H54 (cell line): ENCODE measurements around the gene NRXN2.

Experiments
- DNase-seq: peaks from one replicate; pipeline ENCODE4 v3.0.0; 2011; ENCODE audit warnings: low spot score, mixed read lengths; ENCODE audit not compliant: insufficient read length
- FAIRE-seq: peaks from 3 replicates; lab custom pipeline; 2011; peaks lifted over from hg19 to GRCh38; lab: Jason Lieb, UNC
- POLR2A ChIP-seq: IDR thresholded peaks from 2 replicates; pipeline ENCODE4 v1.6.1; 2011; ENCODE audit warnings: low read depth, mild to moderate bottlenecking, low read length

Gene NRXN2

GRCh38 chr11:64753380-64754123, 30.6 kb upstream of the NRXN2 start:
- DNase-seq (no peak), FAIRE-seq (no peak)
- no peak for TF ChIP-seq POLR2A

GRCh38 chr11:64753019-64753379, 30.0 kb upstream of the NRXN2 start:
- FAIRE-seq, result no peak
- no peak for TF ChIP-seq POLR2A

GRCh38 chr11:64752175-64752970, 29.4 kb upstream of the NRXN2 start:
- DNase-seq (no peak), FAIRE-seq (no peak)
- no peak for TF ChIP-seq POLR2A

More at GRCh38 chr11:64753019-64753379, 30.0 kb upstream of the NRXN2 start:
- no peak for DNase-seq

DNA sequence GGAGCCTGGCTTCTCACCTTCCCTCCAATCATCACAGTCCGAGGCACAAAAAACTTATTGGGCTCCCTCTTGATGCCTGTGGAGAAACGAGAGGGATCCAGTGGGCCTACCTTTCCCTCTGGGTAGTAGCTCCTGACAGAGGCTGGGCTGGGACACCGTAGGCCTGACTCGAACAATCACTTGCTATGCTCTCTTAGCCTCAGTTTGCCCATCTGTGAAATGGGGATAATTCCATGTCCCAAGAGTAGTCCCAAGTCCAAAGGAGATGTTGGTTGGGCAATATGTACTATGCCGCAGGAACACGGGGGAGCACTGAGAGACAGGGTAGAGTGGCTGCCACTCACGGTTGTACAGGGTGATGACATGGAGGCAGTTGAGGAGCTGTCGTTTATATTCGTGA, 28.6 kb upstream of the NRXN2 start:
- DNase-seq, result no peak
- no peak for TF ChIP-seq POLR2A
- FAIRE-seq, result no peak

DNA sequence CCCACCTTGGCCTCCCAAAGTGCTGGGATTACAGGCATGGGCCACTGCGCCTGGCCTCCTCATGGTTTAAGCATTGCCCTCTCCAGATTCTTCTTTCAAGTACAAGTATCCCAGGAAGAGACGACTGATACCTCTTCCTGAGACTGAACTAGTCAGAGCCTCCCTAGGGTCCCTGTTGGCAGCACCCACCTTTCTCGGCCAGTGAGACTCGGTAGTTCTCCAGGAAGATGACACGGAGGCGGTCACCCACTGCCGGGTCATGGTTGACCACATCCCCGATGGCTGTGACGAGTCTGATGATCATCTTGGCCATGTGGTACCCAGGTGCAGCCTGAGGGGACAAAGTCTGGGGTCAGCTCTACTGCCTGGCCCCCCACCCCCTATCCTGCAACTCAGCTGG, 28.1 kb upstream of the NRXN2 start:
- TF ChIP-seq POLR2A, result no peak
- FAIRE-seq (no peak), DNase-seq (no peak)

DNA sequence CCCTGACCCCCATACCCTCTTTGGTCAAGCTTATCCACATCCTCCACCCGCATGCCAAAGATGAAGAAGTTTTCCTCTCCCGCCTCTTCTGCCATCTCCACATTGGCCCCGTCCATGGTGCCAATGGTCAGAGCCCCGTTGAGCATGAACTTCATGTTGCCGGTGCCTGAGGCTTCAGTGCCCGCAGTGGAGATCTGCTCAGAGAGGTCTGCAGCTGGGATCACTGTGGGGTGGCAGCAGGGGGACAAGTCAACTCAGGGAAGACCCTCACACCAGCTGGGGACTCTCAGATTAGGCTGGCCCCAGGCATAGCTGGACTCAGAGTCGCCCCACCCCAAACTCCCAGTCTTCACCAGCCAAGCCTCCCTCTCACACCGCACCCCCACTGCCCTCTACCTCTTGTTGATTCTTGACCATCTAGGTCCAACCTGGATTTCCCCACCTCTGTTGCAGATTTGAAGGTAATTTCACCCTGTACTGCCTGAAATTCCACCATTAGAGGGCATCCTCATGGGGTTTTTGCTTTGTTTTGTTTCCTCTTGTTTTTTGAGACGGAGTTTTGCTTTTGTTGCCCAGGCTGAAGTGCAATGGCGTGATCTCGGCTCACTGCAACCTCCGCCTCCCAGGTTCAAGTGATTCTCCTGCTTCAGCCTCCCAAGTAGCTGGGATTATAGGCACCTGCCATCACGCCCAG, 27.5 kb upstream of the NRXN2 start:
- no peak for DNase-seq
- no peak for FAIRE-seq
- no peak for TF ChIP-seq POLR2A

- FAIRE-seq, result no peak
- no peak for DNase-seq
- no peak for TF ChIP-seq POLR2A
Observed at GRCh38 chr11:64747961-64748665, 25.1 kb upstream of the NRXN2 start.

DNA sequence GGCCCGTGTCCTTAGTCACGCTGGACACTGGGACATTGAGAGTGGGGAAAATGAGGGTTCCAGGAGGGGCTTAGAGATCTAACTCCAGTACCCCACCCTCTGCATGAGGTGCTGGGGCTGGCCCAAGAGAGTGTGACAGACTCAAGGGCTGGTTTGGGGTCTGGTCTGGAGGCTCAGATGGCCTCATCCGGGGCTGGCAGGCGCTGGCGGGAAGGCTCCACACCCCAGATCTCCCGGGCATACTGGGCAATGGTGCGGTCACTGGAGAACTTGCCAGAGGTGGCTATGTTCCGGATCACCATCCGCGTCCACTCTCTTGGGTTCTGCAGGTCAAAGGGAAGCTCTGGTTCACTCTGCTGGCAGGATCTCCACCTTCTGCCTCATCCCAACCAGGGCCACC, 23.5 kb upstream of the NRXN2 start:
- no peak for FAIRE-seq
- TF ChIP-seq POLR2A, result no peak
- DNase-seq, result no peak

- no peak for TF ChIP-seq POLR2A
- no peak for FAIRE-seq
- peak; percentile 93 for DNase-seq
Observed at GRCh38 chr11:64745521-64746328, 22.7 kb upstream of the NRXN2 start.

DNA sequence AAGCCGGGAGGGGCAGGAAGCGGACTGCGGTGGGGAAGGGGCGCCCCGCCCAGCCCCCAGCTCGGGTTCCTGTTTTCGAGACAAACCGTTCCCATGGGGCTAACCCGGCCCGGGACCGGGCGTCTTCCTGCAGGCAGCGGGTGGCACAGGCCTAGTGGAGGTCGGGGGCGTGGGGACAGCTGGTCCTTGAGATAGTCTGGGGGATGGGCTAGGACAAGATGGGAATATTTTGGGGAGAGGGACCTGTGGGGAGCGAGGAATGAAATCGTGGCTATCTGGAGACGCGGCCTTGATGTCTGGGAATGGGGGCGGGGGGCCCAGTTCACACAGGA, 22.2 kb upstream of the NRXN2 start:
- no peak for DNase-seq
- FAIRE-seq, result no peak

GRCh38 chr11:64744544-64745188, 21.7 kb upstream of the NRXN2 start:
- TF ChIP-seq POLR2A, result no peak

More for the DNA sequence above, 22.2 kb upstream of the NRXN2 start:
- TF ChIP-seq POLR2A, result no peak

More at GRCh38 chr11:64744544-64745188, 21.7 kb upstream of the NRXN2 start:
- FAIRE-seq (no peak), DNase-seq (no peak)
